GM19023 (cell line): ENCODE measurements around the gene ATP7A.
"Not testable (repeated sequence)": the region's sequence is repeated elsewhere in the genome, so short reads cannot be mapped to it uniquely, and the experiment has no call there.

ENCODE experiments used
- ATAC-seq: cut with Tn5 transposase; IDR thresholded peaks from one replicate; pipeline ENCODE4 v1.9.1; 2021; ENCODE audit warnings: mild to moderate bottlenecking, moderate library complexity; ENCODE audit not compliant: unreplicated experiment

ATP7A gene

DNA sequence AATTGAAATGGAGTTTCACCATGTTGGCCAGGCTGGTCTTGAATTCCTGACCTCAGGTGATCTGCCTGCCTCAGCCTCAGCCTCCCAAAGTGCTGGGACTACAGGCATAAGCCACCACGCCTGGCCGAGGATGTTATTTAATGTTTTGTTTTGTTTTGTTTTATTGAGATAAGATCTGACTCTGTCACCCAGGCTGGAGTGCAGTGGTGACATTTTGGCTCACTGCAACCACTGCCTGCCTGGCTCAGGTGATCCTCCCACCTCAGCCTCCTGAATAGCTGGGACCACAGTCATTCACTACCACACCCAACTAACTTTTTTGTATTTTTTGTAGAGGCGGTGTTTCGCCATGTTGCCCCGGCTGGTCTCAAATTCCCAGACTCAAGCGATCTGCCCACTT, 34.5 kb downstream of the ATP7A start:
- not testable (repeated sequence) for ATAC-seq

DNA sequence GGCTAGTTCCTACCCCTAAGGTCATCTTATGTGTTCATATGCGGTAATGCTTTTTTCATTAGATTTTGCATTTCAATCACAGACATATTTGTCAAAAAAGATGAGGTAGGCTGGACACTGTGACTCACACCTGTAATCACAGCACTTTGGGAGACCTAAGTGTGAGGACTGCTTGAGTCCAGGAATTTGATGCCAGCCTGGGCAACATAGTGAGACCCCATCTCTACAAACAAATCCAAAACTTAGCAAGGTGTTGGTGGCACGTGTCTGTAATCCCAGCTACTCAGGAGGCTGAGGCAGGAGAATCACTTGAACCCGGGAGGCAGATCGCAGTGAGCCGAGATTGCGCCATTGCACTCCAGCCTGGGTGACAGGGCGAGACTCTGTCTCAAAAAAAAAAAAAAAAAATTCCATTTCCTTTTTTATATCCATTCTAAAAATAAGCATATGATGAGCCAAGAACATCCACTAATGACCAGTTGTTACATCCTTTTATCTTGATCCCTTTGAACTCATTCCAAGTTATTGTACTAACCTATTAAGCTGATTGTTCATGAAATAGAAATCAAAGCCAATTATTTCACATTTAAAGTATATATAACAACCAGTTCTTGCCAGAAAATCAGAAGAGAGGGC, 35.5 kb downstream of the ATP7A start:
- no peak for ATAC-seq

- ATAC-seq: no peak
Observed at GRCh38 chrX:77946571-77946970, 36.1 kb downstream of the ATP7A start.

GRCh38 chrX:77949840-77950239, 39.3 kb downstream of the ATP7A start:
- no peak for ATAC-seq

DNA sequence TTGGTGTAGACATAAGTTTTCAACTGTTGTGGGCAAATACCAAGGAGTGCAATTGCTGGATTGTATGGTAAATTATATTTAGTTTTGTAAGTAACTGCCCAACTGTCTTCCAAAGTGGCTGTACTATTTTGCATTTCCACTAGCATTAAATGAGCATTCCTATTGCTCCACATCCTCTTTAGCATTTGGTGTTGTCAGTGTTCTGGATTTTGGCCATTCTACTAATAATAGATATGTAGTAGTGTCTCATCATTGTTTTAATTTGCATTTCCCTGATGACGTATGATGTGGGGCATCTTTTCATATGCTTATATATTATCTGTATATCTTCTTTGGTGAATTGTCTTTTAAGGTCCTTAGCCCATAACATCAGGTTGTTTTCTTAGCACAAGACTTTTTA, 41.7 kb downstream of the ATP7A start:
- no peak for ATAC-seq

GRCh38 chrX:77953302-77953701, 42.8 kb downstream of the ATP7A start:
- ATAC-seq: no peak

- ATAC-seq: no peak
Observed at GRCh38 chrX:77953708-77954107, 43.2 kb downstream of the ATP7A start.

- ATAC-seq: no peak
Observed at GRCh38 chrX:77960567-77960966, 50.1 kb downstream of the ATP7A start.

GRCh38 chrX:77961063-77961462, 50.6 kb downstream of the ATP7A start:
- ATAC-seq: no peak

- no peak for ATAC-seq
Observed at GRCh38 chrX:77962068-77962902, 51.8 kb downstream of the ATP7A start.

DNA sequence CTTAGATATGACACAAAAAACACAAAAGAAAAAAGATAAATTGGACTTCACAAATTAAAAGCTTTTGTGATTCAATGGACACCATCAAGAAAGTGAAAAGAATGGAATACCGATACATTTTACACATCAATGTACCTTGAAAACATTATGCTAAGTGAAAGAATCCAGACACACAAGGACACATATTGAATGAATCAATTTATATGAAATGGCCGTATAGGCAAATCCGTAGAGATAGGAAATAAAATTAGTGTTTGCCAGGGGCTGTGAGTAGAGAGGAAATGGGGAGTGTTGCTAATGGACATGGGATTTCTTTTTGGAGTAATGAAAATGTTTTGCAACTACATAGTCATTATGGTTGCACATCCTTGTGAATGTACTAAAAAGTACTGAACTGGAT, 55.9 kb downstream of the ATP7A start:
- no peak for ATAC-seq

DNA sequence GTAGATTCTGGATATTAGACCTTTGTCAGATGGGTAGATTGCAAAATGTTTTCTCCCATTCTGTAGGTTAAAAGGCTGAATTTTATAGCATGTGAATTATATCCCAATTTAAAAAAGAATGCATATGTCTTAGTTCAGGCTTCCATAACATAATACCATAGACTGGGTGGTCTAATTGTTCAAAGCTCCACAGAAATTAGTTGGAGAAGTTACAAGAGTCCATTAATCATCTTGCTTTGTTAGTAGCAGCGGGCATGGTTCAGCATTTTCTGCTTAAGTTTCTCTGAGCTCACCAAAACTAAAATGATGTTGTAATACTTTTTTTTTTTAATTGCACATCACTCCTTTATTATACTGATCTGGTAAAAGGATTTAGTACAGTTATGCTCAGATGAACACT, 57.1 kb downstream of the ATP7A start:
- no peak for ATAC-seq

DNA sequence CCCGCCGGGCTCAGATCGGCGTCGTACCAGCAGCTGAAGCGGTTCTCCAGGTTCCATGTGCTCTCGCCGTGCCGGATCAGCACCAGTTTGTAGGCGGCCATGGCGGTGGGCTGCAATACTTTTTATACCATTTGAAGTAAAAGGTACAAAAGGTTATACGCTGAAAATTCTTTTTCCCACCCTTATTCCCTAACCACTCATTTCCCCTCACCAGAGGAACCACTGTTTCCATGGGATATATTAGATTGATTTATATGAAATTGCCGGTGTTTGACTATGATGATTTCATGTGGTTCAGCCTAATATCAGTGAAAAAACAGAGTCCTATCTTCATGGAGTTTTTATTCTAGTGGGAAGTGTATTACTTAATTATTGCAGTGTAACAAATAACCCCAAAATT, 59.0 kb downstream of the ATP7A start, which contains the start of gene PGAM4:
Gene PGAM4, minus strand, starts transcription at position 101 of the 400 bp plus-strand sequence. Its CDS starts 0 bp downstream, at position 101.
- ATAC-seq: no peak

DNA sequence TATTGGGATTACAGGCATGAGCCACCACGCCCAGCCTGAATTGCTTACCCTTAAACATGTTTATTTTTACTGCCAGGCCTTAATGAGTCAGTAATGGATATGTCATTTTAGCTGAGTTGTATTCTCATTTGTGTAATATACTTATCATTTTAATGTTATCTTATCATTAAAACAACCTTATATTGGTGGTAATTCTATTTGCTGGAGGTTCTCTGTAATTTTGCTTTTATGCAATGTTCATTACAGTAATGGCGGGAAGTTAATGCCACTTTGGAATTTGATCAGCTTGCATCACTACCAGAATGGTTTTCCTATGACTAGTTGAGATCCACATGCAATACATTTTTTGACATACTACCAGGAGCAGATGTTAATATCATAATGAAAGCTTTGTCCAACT, 65.3 kb downstream of the ATP7A start:
- ATAC-seq: no peak

- no peak for ATAC-seq
Observed at GRCh38 chrX:77977095-77977494, 66.6 kb downstream of the ATP7A start.

GRCh38 chrX:77977518-77977917, 67.0 kb downstream of the ATP7A start:
- ATAC-seq: no peak

- no peak for ATAC-seq
Observed at GRCh38 chrX:77979870-77980269, 69.4 kb downstream of the ATP7A start.

- no peak for ATAC-seq
Observed at GRCh38 chrX:78011846-78012245, 101.4 kb downstream of the ATP7A start.

DNA sequence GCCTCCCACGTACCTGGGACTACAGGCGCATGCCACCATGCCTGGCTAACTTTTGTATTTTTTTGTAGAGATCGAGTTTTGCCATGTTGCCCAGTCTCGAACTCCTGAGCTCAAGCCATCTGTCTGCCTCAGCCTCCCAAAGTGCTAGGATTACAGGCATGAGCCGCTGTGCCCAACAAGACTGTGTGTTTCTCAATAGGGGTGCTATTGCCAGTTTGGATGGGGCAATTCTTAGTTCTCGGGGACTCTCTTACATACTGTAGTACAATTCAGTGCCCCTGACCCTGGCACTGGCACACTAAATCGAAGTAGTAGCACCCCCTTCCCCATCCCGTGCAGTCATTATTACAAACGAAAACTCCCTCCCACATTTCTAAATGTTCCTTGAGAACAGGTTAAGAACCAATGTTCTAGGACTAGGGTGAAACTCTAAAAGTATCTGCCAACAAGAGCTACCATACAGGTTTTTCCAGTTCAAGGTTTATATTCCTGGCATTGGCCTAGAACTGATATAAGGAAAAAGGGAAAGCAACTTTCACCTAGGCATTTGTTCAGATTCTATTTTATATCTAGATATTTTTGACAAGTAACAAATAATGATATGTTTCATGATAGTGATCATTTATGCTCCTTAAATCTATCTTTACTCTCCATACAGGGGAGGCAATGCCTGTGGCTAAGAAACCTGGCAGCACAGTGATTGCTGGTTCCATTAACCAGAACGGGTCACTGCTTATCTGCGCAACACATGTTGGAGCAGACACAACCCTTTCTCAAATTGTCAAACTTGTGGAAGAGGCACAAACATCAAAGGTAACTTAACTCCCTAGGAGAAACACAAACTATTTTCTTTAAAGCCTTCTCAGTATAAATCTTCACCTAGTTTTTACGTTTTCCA, 109.3 kb downstream of the ATP7A start:
- no peak for ATAC-seq

DNA sequence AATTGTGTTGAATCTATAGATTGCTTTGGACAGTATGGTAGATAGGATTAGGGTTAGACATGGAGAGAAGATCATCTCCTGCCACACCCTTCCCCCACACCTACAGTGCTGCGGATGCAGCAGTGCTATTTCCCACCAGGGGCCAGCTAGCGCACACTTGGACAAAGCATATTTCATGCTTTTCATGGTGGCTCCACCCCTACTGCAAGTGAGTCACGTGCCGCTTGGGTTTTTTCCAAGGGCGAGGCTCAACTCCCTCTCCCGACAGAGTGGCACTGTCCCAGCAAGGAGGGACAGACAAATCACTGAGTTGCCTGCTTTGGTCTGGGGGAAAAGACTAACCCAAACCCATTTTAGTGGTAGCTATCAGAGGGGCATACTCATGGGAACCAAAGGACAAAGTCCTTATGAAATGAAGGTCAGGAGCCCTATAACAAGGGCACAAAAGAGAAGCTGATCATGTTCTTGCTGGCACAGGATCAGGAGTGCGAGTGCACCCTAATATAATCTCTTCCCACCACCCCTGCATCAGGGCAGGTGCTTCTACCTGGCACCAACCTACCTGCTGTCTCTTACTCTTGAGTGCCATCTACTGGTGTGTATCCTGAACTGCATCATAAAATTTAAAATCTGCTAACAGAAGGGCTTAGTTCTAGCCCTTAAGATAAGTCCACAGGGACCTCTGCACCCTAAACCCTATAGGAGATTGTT, 114.0 kb downstream of the ATP7A start:
- no peak for ATAC-seq

DNA sequence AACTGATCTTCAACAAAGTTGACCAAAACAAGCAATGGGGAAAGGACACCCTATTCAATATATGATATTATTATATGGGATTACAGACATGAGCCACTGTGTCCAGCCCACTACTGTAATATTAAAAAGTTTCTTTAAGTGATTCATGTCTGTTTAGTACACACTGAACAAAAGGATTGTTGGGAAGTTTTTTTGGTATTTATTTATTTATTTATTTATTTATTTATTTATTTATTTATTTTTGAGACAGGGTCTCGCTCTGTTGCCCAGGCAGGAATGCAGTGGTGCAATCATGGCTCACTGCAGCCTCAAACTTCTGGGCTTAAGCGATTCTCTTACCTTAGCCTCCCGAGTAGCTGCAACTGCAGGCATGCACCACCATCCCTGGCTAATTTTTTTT, 117.3 kb downstream of the ATP7A start:
- no peak for ATAC-seq
